ENCODE data around the gene KRTCAP2.

DNA sequence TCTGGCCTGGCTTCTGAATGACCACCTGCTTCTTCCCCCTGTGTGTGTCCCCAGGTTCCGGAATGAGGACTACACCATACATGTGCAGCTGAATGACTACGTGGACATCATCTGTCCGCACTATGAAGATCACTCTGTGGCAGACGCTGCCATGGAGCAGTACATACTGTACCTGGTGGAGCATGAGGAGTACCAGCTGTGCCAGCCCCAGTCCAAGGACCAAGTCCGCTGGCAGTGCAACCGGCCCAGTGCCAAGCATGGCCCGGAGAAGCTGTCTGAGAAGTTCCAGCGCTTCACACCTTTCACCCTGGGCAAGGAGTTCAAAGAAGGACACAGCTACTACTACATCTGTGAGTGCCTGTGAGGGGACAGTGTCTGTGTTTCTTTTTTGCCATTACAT lies 41.8 kb downstream of the KRTCAP2 start:
- TF ChIP-seq, protein P1, sequence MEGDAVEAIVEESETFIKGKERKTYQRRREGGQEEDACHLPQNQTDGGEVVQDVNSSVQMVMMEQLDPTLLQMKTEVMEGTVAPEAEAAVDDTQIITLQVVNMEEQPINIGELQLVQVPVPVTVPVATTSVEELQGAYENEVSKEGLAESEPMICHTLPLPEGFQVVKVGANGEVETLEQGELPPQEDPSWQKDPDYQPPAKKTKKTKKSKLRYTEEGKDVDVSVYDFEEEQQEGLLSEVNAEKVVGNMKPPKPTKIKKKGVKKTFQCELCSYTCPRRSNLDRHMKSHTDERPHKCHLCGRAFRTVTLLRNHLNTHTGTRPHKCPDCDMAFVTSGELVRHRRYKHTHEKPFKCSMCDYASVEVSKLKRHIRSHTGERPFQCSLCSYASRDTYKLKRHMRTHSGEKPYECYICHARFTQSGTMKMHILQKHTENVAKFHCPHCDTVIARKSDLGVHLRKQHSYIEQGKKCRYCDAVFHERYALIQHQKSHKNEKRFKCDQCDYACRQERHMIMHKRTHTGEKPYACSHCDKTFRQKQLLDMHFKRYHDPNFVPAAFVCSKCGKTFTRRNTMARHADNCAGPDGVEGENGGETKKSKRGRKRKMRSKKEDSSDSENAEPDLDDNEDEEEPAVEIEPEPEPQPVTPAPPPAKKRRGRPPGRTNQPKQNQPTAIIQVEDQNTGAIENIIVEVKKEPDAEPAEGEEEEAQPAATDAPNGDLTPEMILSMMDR (IDR thresholded peaks at IDR 0.05) = no peak
- no peak for TF ChIP-seq POLR2A (IDR thresholded peaks at IDR 0.05)

All from lower leg skin (tissue), 3 donors.